GM12892 (cell line): Measurements from ENCODE around the gene PCDHGB7.

Experiments
- POLR2A ChIP-seq: IDR thresholded peaks from 2 replicates; pipeline ENCODE4 v1.6.1; 2011; ENCODE audit warnings: low read depth, low read length, control low read depth
- POLR2AphosphoS5 ChIP-seq: IDR thresholded peaks from 2 replicates; pipeline ENCODE4 v1.6.1; 2011; ENCODE audit warnings: low read depth, low read length, control low read depth

- no peak for TF ChIP-seq POLR2A
- no peak for TF ChIP-seq POLR2AphosphoS5
Measured at GRCh38 chr5:141427783-141428426, 10.4 kb downstream of the PCDHGB7 start.
